CD4-positive, alpha-beta T cell (primary cell): Measurements from ENCODE around the gene DDI2. TPM values are rescaled to one million over a fixed set of nuclear protein-coding genes. Genes with fewer than 3 reads are reported as not detected.

Experiments used
- ATAC-seq: fragments of 200-7000 bp; cut with Tn5 transposase; one replicate; pipeline ENCODE4 v1.10.0; 2022; ENCODE audit warnings: mild to moderate bottlenecking; ENCODE audit not compliant: poor library complexity
- CTCF ChIA-PET: fragments of 350-600 bp; sonication (Branson Sonifier 250); formaldehyde crosslinking; loops from one replicate; lab custom pipeline; 2021; ENCODE audit warnings: antibody characterized with exemption, inconsistent platforms; lab: Charles Lee
- POLR2A ChIA-PET: fragments of 350-600 bp; sonication (Branson Sonifier 250); formaldehyde crosslinking; loops from one replicate; lab custom pipeline; 2021; ENCODE audit warnings: antibody characterized with exemption, inconsistent platforms; lab: Charles Lee
- DNase-seq, 14 experiments: peaks; one replicate each; pipeline ENCODE4 v3.0.0-alpha.2; 2013 to 2020; ENCODE audit warnings: mixed read lengths in 2 of 14
- H3K27ac ChIP-seq, 2 donors: one replicate each; pipeline versions ENCODE4 v1.5.1 to v1.7.0; 2013; ENCODE audit warnings: low read length in 2 of 2, low read depth in 1 of 2, mild to moderate bottlenecking in 1 of 2
- H3K27me3 ChIP-seq, 2 experiments: 1 replicate in 1 of 2; 2 replicates in 1 of 2; pipeline versions ENCODE4 v1.6.1 to v1.7.0; 2013; ENCODE audit warnings: low read length in 2 of 2, control low read depth in 1 of 2, mild to moderate bottlenecking in 1 of 2, moderate library complexity in 1 of 2; ENCODE audit not compliant: insufficient read depth in 2 of 2, control insufficient read depth in 1 of 2
- H3K36me3 ChIP-seq: one replicate; pipeline ENCODE4 v1.6.1; 2013; ENCODE audit warnings: low read length, control low read depth; ENCODE audit not compliant: insufficient read depth
- H3K4me1 ChIP-seq: one replicate; pipeline ENCODE4 v1.6.1; 2013; ENCODE audit warnings: low read length, control low read depth; ENCODE audit not compliant: insufficient read depth
- H3K4me3 ChIP-seq: one replicate; pipeline ENCODE4 v1.5.1; 2013; ENCODE audit warnings: mild to moderate bottlenecking, low read length, moderate library complexity
- H3K9me3 ChIP-seq, 2 experiments: 1 replicate in 1 of 2; 2 replicates in 1 of 2; pipeline versions ENCODE4 v1.6.1 to v1.7.0; 2013; ENCODE audit warnings: low read length in 2 of 2, mild to moderate bottlenecking in 2 of 2, control low read depth in 1 of 2, moderate library complexity in 1 of 2; ENCODE audit not compliant: control insufficient read depth in 1 of 2, insufficient read depth in 1 of 2
- H3K27ac Mint-ChIP-seq: one replicate; pipeline ENCODE4 v1.8.0; 2020; ENCODE audit warnings: mixed read lengths
- H3K27me3 Mint-ChIP-seq: one replicate; pipeline ENCODE4 v1.8.0; 2021; ENCODE audit warnings: mixed read lengths
- H3K36me3 Mint-ChIP-seq: one replicate; pipeline ENCODE4 v1.8.0; 2021; ENCODE audit warnings: low read depth, mixed read lengths
- H3K4me1 Mint-ChIP-seq: one replicate; pipeline ENCODE4 v1.8.0; 2021; ENCODE audit warnings: low read depth, mixed read lengths
- H3K4me3 Mint-ChIP-seq: one replicate; pipeline ENCODE4 v1.8.0; 2020; ENCODE audit warnings: mild to moderate bottlenecking, mixed read lengths
- H3K9me3 Mint-ChIP-seq: one replicate; pipeline ENCODE4 v1.8.0; 2020; ENCODE audit warnings: mixed read lengths
- intact Hi-C, 2 experiments: fragments of 100-400 bp; cut with DNase I in 1 of 2; cut with micrococcal nuclease in 1 of 2; formaldehyde crosslinking; loops; one replicate each; pipeline versions ENCODE4 v1.15.1 to v1.9.0; 2023 to 2025; cut with DNase I, micrococcal nuclease
- total RNA-seq, 174 experiments: library from RNA in 2 of 174; stranded (reverse) in 2 of 174; gene quantifications; one replicate each; pipeline ENCODE4 v1.2.3 and lab custom pipeline; 2021 to 2026
- TF ChIP-seq, protein P1 (sequence below): fragments of 200-600 bp; IDR thresholded peaks from one replicate; pipeline ENCODE4 v1.8.0; 2022; ENCODE audit warnings: antibody characterized with exemption, mild to moderate bottlenecking

Gene DDI2
- total RNA-seq, 2 experiments from 2014 or later = 24.2 to 29.9 TPM

DNA sequence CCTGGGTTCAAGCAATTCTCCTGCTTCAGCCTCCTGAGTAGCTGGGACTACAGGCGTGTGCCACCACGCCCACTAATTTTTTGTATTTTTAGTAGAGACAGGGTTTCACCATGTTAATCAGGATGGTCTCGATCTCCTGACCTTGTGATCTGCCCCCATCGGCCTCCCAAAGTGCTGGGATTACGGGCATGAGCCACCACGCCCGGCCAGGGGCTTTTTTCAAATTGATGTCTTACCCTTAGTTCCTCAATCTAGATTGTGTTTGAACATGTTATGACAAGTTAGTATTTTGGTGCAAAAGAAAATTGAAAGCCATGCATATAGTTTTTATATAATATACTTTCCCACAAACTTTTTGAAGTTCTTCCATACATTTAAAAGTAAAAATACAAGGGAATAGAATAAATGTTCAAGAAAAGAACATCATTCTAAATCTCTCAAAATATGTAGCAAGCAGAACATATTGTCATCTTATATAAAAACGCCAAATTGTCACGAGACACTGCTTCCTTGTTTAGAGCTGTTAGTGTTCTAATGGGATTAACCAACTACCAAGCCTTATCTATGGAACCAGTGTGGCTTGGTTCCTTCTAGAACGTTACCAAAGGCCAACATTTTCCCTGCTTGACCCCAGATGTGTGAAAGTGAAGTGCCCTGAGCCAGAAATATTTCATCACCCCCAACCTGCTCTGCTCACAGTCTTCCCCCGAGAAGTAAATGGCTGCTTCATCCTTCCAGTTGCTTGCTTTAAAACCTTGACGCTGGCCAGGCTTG is 57.3 kb downstream of the DDI2 start:
- intact Hi-C loops = no loop called here
- Mint-ChIP-seq H3K4me3 (no peak overlapping the region), H3K36me3 (no peaks in the 10 kb centered on the region), H3K4me1 (no peaks in the 10 kb centered on the region), H3K9me3 (no peaks in the 10 kb centered on the region), H3K27ac (no peak overlapping the region), H3K27me3 (no peaks in the 10 kb centered on the region)
- Histone ChIP-seq H3K9me3 (no peaks in the 10 kb centered on the region), H3K36me3 (no peaks in the 10 kb centered on the region), H3K4me1 (no peaks in the 10 kb centered on the region), H3K4me3 (no peak overlapping the region), H3K27me3 (no peaks in the 10 kb centered on the region), H3K27ac (no peak overlapping the region)
- ChIA-PET POLR2A (no interaction called here), CTCF (no interaction called here)
- ATAC-seq (no peak), DNase-seq (no peak)
- TF ChIP-seq, protein P1, sequence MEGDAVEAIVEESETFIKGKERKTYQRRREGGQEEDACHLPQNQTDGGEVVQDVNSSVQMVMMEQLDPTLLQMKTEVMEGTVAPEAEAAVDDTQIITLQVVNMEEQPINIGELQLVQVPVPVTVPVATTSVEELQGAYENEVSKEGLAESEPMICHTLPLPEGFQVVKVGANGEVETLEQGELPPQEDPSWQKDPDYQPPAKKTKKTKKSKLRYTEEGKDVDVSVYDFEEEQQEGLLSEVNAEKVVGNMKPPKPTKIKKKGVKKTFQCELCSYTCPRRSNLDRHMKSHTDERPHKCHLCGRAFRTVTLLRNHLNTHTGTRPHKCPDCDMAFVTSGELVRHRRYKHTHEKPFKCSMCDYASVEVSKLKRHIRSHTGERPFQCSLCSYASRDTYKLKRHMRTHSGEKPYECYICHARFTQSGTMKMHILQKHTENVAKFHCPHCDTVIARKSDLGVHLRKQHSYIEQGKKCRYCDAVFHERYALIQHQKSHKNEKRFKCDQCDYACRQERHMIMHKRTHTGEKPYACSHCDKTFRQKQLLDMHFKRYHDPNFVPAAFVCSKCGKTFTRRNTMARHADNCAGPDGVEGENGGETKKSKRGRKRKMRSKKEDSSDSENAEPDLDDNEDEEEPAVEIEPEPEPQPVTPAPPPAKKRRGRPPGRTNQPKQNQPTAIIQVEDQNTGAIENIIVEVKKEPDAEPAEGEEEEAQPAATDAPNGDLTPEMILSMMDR = no peak

DNA sequence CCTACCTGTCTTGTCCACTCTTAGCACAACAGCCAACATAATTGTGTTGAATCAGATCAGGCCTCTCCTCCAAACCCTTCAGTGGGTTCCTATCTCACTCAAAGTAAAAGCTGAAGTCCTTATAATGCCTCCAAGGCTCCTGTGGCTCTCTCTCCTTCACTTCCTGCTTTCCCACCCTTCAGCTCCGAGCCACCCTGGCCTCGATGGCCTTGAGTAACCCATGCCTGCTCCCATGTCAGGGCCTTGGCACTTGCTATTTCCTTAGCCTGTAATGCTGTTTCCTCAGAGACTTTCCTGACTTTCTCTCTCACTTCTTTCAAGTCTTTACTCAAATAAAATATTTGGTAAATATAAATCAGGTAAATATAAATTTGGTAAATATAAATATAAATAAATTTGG is 58.8 kb downstream of the DDI2 start:
- Mint-ChIP-seq H3K4me1 (no peaks in the 10 kb centered on the region), H3K4me3 (no peak overlapping the region), H3K27ac (no peak overlapping the region), H3K36me3 (no peaks in the 10 kb centered on the region), H3K9me3 (no peaks in the 10 kb centered on the region), H3K27me3 (no peaks in the 10 kb centered on the region)
- DNase-seq (no peak), ATAC-seq (no peak)
- Histone ChIP-seq H3K9me3 (no peaks in the 10 kb centered on the region), H3K4me3 (no peak overlapping the region), H3K27me3 (no peaks in the 10 kb centered on the region), H3K27ac (no peak overlapping the region), H3K36me3 (no peaks in the 10 kb centered on the region), H3K4me1 (no peaks in the 10 kb centered on the region)
- ChIA-PET POLR2A (no interaction called here), CTCF (no interaction called here)
- intact Hi-C loops = no loop called here
- TF ChIP-seq, protein P1 = no peak

DNA sequence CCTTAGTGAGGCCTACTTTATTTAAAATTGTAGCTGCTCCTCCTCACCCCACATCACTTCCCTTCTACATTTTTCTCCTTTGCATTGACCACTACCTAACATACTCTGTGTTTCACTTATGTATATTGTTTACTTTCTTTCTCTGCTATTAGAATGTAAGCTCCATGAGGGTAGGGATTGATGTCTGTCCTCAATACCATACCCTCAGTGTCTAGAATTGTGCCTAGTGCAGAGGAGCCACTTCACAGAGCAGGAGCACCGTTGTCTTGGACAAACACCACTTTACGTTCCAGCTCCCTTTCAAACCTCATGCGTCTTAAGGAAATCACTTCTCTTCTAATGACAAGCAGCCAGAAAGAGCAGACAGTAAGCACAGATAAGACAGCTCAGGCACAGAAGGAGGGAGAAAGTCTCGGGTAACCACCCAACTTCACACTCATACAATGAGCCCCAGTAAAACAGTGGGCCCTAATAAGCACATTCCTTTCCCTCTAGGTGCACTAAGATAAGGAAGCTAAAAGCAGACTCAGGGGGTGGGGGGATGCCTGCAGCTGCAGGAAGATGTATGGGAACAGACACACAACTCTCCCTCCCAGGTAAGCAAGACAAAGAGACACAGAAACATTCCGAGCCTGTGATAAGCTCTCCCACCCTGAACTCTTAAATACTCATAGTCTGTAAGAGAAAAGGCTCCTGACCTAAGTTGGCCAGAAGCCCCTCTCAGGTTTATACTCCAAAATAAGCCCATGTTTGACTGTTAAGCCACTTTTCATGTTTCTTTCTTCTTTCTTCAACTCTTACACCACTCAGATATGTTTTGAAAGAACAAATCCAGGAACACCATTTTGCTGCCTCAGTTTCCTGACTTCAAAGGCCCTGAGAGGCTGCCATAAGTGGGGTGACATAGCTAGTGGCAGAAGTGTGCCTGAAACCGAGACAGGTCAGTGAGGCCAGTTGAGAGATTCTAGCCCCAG is 59.7 kb downstream of the DDI2 start:
- TF ChIP-seq, protein P1 = no peak
- Histone ChIP-seq H3K4me1 (no peaks in the 10 kb centered on the region), H3K4me3 (no peak overlapping the region), H3K27ac (no peak overlapping the region), H3K9me3 (no peaks in the 10 kb centered on the region), H3K36me3 (no peaks in the 10 kb centered on the region), H3K27me3 (no peaks in the 10 kb centered on the region)
- Mint-ChIP-seq H3K36me3 (no peaks in the 10 kb centered on the region), H3K9me3 (no peaks in the 10 kb centered on the region), H3K4me1 (no peaks in the 10 kb centered on the region), H3K27me3 (no peaks in the 10 kb centered on the region), H3K27ac (no peak overlapping the region), H3K4me3 (no peak overlapping the region)
- intact Hi-C loops = no loop called here
- ChIA-PET POLR2A (no interaction called here), CTCF (interaction anchor here (0.8 kb wide), 1 partner anchor 23 kb away, joined by 3 read pairs; no protein-coding TSS in a partner anchor)
- ATAC-seq = no peak
- DNase-seq = no peak
